Measurements from ENCODE around the gene CEP57L1.
"Not testable (repeated sequence)": the region's sequence is repeated elsewhere in the genome, so short reads cannot be mapped to it uniquely, and the experiment has no call there.

DNA sequence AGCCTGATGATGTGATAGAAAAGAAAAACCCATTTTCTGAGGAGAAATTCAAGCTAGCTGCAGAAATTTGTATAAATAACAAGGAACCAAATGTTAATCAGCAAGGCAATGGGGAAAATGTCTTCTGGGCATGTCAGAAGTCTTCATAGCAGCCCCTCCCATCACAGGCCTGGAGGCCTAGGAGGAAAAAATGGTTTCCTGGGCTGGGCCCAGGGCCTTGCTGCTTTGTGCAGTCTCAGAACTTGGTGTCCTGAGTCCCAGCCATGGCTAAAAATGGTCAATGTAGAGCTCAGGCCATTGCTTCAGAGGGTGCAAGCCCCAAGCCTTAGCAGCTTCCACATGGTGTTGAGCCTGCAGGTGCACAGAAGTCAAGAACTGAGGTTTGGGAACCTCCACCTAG is 96.1 kb downstream of the CEP57L1 start:
- TF ChIP-seq, protein P1, sequence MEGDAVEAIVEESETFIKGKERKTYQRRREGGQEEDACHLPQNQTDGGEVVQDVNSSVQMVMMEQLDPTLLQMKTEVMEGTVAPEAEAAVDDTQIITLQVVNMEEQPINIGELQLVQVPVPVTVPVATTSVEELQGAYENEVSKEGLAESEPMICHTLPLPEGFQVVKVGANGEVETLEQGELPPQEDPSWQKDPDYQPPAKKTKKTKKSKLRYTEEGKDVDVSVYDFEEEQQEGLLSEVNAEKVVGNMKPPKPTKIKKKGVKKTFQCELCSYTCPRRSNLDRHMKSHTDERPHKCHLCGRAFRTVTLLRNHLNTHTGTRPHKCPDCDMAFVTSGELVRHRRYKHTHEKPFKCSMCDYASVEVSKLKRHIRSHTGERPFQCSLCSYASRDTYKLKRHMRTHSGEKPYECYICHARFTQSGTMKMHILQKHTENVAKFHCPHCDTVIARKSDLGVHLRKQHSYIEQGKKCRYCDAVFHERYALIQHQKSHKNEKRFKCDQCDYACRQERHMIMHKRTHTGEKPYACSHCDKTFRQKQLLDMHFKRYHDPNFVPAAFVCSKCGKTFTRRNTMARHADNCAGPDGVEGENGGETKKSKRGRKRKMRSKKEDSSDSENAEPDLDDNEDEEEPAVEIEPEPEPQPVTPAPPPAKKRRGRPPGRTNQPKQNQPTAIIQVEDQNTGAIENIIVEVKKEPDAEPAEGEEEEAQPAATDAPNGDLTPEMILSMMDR (IDR thresholded peaks at IDR 0.05): not testable (repeated sequence)
- not testable (repeated sequence) for TF ChIP-seq POLR2A (IDR thresholded peaks at IDR 0.05)
